Endodermal cell (in vitro differentiated cells): ENCODE results near the gene DIPK1C. TPM values are rescaled to one million over a fixed set of nuclear protein-coding genes. Genes with fewer than 3 reads are reported as not detected.

Experiments used
- DNase-seq: peaks from one replicate; pipeline ENCODE4 v3.0.0-alpha.2; 2017
- H3K27ac ChIP-seq: 2 replicates; pipeline ENCODE4 v1.5.1; 2013; ENCODE audit warnings: mild to moderate bottlenecking, low read depth, low read length, moderate library complexity
- H3K27me3 ChIP-seq: 2 replicates; pipeline ENCODE4 v1.6.1; 2013; ENCODE audit warnings: mild to moderate bottlenecking, low read length, moderate library complexity; ENCODE audit not compliant: insufficient read depth, control insufficient read depth, poor library complexity, severe bottlenecking
- H3K36me3 ChIP-seq: 2 replicates; pipeline ENCODE4 v1.7.0; 2013; ENCODE audit warnings: mild to moderate bottlenecking, low read length, moderate library complexity; ENCODE audit not compliant: control insufficient read depth, insufficient read depth
- H3K4me1 ChIP-seq: one replicate; pipeline ENCODE4 v1.7.0; 2013; ENCODE audit warnings: low read length; ENCODE audit not compliant: control insufficient read depth, insufficient read depth
- H3K4me3 ChIP-seq: 2 replicates; pipeline ENCODE4 v1.5.1; 2013; ENCODE audit warnings: mild to moderate bottlenecking, low read length, moderate library complexity
- H3K9ac ChIP-seq: 2 replicates; pipeline ENCODE4 v1.6.1; 2013; ENCODE audit warnings: mild to moderate bottlenecking, low read length, moderate library complexity; ENCODE audit not compliant: poor library complexity, severe bottlenecking; ENCODE audit errors: extremely low read depth
- H3K9me3 ChIP-seq: 2 replicates; pipeline ENCODE4 v1.6.1; 2013; ENCODE audit warnings: mild to moderate bottlenecking, low read length, moderate library complexity; ENCODE audit not compliant: control insufficient read depth
- H3K27ac Mint-ChIP-seq: 2 replicates; pipeline ENCODE4 v1.8.0; 2020; ENCODE audit warnings: mixed read lengths
- H3K27me3 Mint-ChIP-seq: 2 replicates; pipeline ENCODE4 v1.8.0; 2021; ENCODE audit warnings: mild to moderate bottlenecking, mixed read lengths; ENCODE audit not compliant: insufficient read depth
- H3K36me3 Mint-ChIP-seq: 2 replicates; pipeline ENCODE4 v1.8.0; 2020; ENCODE audit warnings: low read depth, mixed read lengths
- H3K4me1 Mint-ChIP-seq: 2 replicates; pipeline ENCODE4 v1.8.0; 2020; ENCODE audit warnings: mixed read lengths
- H3K4me3 Mint-ChIP-seq: 2 replicates; pipeline ENCODE4 v1.8.0; 2020; ENCODE audit warnings: mild to moderate bottlenecking, moderate library complexity, mixed read lengths
- H3K9me3 Mint-ChIP-seq: 2 replicates; pipeline ENCODE4 v1.8.0; 2020; ENCODE audit warnings: mild to moderate bottlenecking, mixed read lengths
- WGBS, 2 experiments: methylation state at CpG; one replicate each; pipeline versions ENCODE4 v1.1.5 to v1.1.7; 2013; ENCODE audit warnings: missing lambda C conversion rate in 2 of 2, mixed read lengths in 1 of 2; ENCODE audit not compliant: insufficient coverage in 1 of 2, insufficient read length in 1 of 2; 5-methylcytosine and 5-hydroxymethylcytosine counted together
- total RNA-seq, 2 donors: library from RNA; stranded (reverse); fragmentation: NEBNext Ultra II Directional in 1 of 2; extraction: Animal tissue kit (Norgen Biotek cat#: 25700) in 1 of 2; gene quantifications; 2 replicates in 1 of 2; 3 replicates in 1 of 2; pipeline ENCODE4 v1.2.1, GENCODE V29; 2021
- TF ChIP-seq, protein P1 (sequence below): fragments of 200-600 bp; sonication (generic); conservative IDR thresholded peaks from 2 replicates; pipeline ENCODE4 v1.5.0; 2021; ENCODE audit warnings: antibody characterized with exemption, mild to moderate bottlenecking

The DIPK1C gene
- total RNA-seq, 2 donors from 2014 or later = 0.13 TPM; not detected in 1

DNA sequence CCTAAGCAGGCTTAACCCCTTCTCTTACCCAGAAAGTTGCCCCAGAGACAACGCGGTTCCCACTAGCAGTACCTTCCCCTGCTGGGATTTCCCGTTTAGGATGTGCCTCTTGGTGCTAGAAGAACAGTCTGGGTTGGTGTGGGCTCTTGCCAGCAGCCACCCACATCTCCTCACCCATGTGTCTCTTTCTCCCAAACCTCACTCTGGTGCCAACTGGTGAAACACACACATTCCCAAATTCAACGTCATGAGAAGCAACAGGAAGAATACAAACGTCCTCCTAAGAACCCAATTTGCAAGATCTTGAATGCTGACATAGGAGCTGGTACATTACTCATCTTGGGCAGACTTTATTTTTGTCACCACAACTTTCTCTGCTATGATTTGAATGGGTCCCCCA lies 36.2 kb downstream of the DIPK1C start:
- Mint-ChIP-seq H3K4me1 (peaks cover 8% of the 10 kb centered on the region), H3K9me3 (peaks cover 3% of the 10 kb centered on the region), H3K27ac (no peak overlapping the region), H3K27me3 (peaks cover 6% of the 10 kb centered on the region), H3K4me3 (no peak overlapping the region), H3K36me3 (no peaks in the 10 kb centered on the region)
- Histone ChIP-seq H3K4me1 (no peaks in the 10 kb centered on the region), H3K27me3 (no peaks in the 10 kb centered on the region), H3K4me3 (no peak overlapping the region), H3K9ac (no peak overlapping the region), H3K27ac (no peak overlapping the region), H3K36me3 (no peaks in the 10 kb centered on the region), H3K9me3 (no peaks in the 10 kb centered on the region)
- no peak for DNase-seq
- 89 to 100% methylated on average over 2 to 5 of the region's 5 CpGs for WGBS, 2 experiments
- TF ChIP-seq, protein P1, sequence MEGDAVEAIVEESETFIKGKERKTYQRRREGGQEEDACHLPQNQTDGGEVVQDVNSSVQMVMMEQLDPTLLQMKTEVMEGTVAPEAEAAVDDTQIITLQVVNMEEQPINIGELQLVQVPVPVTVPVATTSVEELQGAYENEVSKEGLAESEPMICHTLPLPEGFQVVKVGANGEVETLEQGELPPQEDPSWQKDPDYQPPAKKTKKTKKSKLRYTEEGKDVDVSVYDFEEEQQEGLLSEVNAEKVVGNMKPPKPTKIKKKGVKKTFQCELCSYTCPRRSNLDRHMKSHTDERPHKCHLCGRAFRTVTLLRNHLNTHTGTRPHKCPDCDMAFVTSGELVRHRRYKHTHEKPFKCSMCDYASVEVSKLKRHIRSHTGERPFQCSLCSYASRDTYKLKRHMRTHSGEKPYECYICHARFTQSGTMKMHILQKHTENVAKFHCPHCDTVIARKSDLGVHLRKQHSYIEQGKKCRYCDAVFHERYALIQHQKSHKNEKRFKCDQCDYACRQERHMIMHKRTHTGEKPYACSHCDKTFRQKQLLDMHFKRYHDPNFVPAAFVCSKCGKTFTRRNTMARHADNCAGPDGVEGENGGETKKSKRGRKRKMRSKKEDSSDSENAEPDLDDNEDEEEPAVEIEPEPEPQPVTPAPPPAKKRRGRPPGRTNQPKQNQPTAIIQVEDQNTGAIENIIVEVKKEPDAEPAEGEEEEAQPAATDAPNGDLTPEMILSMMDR = no peak

DNA sequence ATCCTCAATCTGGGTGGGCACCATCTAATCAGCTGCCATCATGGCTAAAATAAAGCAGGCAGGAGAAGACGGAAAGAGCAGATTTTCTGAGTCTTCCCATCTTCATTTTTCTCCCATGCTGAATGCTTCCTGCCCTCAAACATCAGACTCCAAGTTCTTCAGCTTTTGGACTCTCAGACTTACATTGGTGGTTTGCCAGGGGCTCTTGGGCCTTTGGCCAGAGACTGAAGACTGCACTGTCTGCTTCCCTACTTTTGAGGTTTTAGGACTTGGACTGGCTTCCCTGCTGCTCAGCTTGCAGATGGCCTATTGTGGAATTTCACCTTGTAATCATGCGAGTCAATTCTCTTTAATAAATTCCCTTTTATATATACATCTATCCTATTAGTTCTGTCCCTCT lies 36.6 kb downstream of the DIPK1C start:
- H3K27me3 Mint-ChIP-seq = peaks cover 6% of the 10 kb centered on the region
- no peaks in the 10 kb centered on the region for H3K36me3 Mint-ChIP-seq
- 94 to 100% methylated on average over 2 of the region's 2 CpGs for WGBS, 2 experiments
- no peak overlapping the region for H3K27ac ChIP-seq
- H3K9ac ChIP-seq = no peak overlapping the region
- H3K4me3 ChIP-seq = no peak overlapping the region
- H3K27ac Mint-ChIP-seq = no peak overlapping the region
- H3K36me3 ChIP-seq = no peaks in the 10 kb centered on the region
- H3K9me3 Mint-ChIP-seq = peaks cover 3% of the 10 kb centered on the region
- TF ChIP-seq, protein P1 = no peak
- H3K4me3 Mint-ChIP-seq = no peak overlapping the region
- no peaks in the 10 kb centered on the region for H3K27me3 ChIP-seq
- H3K4me1 Mint-ChIP-seq = peaks cover 8% of the 10 kb centered on the region
- H3K9me3 ChIP-seq = no peaks in the 10 kb centered on the region
- DNase-seq = no peak
- H3K4me1 ChIP-seq = no peaks in the 10 kb centered on the region

DNA sequence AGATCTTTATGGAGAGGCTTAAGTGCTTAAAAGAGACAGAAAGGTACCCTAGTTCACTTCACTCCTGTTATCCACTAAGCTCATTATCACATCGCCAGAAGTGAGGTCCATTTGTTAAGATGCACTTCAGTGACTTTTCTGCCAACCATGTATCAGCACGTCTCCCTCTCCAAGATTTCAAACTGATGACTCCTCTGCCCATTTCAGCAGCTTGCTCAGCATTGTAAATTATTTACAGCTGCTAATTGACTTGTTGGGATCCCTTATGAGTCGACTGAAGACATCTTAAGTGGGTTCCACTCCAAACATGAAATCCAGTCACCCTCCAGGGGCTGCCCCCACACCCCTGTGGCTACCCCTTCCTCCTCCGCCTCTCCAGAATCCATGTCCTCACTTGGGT lies 37.3 kb downstream of the DIPK1C start:
- no peaks in the 10 kb centered on the region for H3K27me3 ChIP-seq
- WGBS, 2 experiments = 82 to 89% methylated on average over 3 to 4 of the region's 4 CpGs
- no peak overlapping the region for H3K4me3 ChIP-seq
- no peak overlapping the region for H3K27ac Mint-ChIP-seq
- H3K9ac ChIP-seq = no peak overlapping the region
- no peak overlapping the region for H3K27ac ChIP-seq
- H3K36me3 Mint-ChIP-seq = no peaks in the 10 kb centered on the region
- H3K9me3 ChIP-seq = no peaks in the 10 kb centered on the region
- peaks cover 8% of the 10 kb centered on the region for H3K4me1 Mint-ChIP-seq
- TF ChIP-seq, protein P1 = no peak
- no peaks in the 10 kb centered on the region for H3K36me3 ChIP-seq
- no peak for DNase-seq
- H3K4me1 ChIP-seq = no peaks in the 10 kb centered on the region
- H3K27me3 Mint-ChIP-seq = peaks cover 6% of the 10 kb centered on the region
- no peak overlapping the region for H3K4me3 Mint-ChIP-seq
- peaks cover 2% of the 10 kb centered on the region for H3K9me3 Mint-ChIP-seq
